ENCODE results near the gene H2BK1.

H2BK1 gene

DNA sequence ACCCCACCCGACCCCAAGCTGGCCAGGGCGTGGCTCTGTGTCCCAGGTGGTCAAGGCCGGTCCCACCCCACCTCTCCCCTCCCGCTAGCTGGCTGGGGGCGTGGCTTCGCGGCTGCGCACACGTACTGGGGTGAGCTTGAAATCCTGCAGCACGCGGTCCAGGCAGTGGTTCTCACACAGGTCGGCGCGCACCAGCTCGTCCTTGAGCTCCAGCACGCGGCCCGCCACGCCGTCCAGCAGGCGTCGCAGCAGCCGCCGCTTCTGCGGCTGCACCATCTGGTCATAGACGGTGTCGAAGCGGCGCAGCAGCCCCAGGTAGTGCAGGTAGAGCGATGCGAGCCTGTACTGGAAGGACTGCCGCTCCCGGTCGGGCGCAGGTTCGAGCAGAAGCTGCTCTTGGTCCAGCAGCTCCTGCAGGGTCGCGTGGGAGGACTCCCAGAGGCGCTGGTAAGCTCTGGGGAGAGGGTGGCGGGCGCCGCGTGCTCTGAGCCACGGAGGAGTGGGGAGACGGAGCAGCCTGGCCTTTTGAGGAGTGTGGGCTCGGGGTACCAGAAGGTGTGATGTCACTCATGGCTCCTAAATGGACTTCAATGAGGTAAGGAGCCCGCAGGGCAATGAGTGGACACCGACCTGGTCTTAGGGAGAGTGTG, 5.8 kb downstream of the H2BK1 start:
- H3K4me1 ChIP-seq (ENCODE audit: control insufficient read depth in 2 of 2, insufficient read depth in 2 of 2, low read length in 2 of 2) = no peaks in the 10 kb centered on the region
- H3K4me3 ChIP-seq (ENCODE audit: low read length in 2 of 2) = no peak overlapping the region
- H3K36me3 ChIP-seq (ENCODE audit: control insufficient read depth in 2 of 2, insufficient read depth in 2 of 2, low read length in 2 of 2) = no peaks in the 10 kb centered on the region
- no peak overlapping the region for H3K9ac ChIP-seq (ENCODE audit: low read depth in 1 of 2, low read length in 2 of 2)
- peaks cover 0 to 4% of the 10 kb centered on the region in 2 donors for H3K27me3 ChIP-seq (ENCODE audit: control insufficient read depth in 2 of 2, insufficient read depth in 2 of 2, low read length in 2 of 2)
- no peak overlapping the region for H3K27ac ChIP-seq (ENCODE audit: low read depth in 2 of 2, low read length in 2 of 2)
- no peaks in the 10 kb centered on the region for H3K9me3 ChIP-seq (ENCODE audit: control insufficient read depth in 2 of 2, low read length in 2 of 2)

DNA sequence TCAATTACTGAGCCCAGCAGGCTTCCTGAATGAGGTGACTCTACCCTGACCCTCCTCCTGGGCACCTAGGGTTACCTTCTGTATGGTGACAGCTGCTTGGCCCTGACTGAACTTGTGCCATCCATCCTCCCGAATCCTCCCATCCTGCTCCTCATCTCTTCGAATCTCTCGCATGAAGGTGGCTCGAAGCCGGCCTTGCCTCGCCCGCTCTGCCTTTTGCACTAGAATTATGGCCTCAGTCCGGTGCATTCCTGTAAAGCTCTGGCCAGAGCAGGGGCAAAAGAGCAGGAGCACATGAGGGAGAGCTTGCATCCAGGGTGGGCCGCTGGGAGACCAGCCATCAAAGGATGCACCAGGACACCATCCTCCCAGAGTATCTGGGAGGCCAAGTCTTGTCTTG, 7.5 kb downstream of the H2BK1 start:
- Histone ChIP-seq H3K4me1 (ENCODE audit: control insufficient read depth in 2 of 2, insufficient read depth in 2 of 2, low read length in 2 of 2) (no peaks in the 10 kb centered on the region), H3K27me3 (ENCODE audit: control insufficient read depth in 2 of 2, insufficient read depth in 2 of 2, low read length in 2 of 2) (peaks cover under 1 to 4% of the 10 kb centered on the region in 2 donors), H3K36me3 (ENCODE audit: control insufficient read depth in 2 of 2, insufficient read depth in 2 of 2, low read length in 2 of 2) (no peaks in the 10 kb centered on the region), H3K27ac (ENCODE audit: low read depth in 2 of 2, low read length in 2 of 2) (no peak overlapping the region), H3K9me3 (ENCODE audit: control insufficient read depth in 2 of 2, low read length in 2 of 2) (no peaks in the 10 kb centered on the region), H3K4me3 (ENCODE audit: low read length in 2 of 2) (no peak overlapping the region), H3K9ac (ENCODE audit: low read depth in 1 of 2, low read length in 2 of 2) (no peak overlapping the region)

DNA sequence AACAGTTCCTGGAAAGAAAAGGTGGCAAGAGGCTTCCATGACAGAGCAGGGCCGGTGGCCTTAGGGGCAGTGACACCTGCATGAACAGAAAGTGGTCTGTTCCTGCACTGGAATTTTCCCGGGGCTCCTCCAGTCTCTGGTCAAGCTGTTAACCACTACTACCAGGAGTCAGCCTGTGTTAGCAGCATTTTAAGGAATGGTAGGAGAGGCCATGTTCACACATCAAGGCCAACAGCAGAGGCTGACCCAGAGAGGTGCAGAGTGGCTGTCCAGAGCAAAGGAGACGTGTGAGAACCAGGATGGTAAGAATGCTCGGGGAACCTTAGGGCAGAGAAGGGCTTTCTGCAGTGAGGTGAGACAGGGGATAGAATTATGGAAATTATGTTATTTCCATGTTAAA, 8.5 kb downstream of the H2BK1 start:
- Histone ChIP-seq H3K9ac (ENCODE audit: low read depth in 1 of 2, low read length in 2 of 2) (no peak overlapping the region), H3K9me3 (ENCODE audit: control insufficient read depth in 2 of 2, low read length in 2 of 2) (no peaks in the 10 kb centered on the region), H3K27ac (ENCODE audit: low read depth in 2 of 2, low read length in 2 of 2) (no peak overlapping the region), H3K36me3 (ENCODE audit: control insufficient read depth in 2 of 2, insufficient read depth in 2 of 2, low read length in 2 of 2) (no peaks in the 10 kb centered on the region), H3K27me3 (ENCODE audit: control insufficient read depth in 2 of 2, insufficient read depth in 2 of 2, low read length in 2 of 2) (peaks cover 1 to 3% of the 10 kb centered on the region in 2 donors), H3K4me1 (ENCODE audit: control insufficient read depth in 2 of 2, insufficient read depth in 2 of 2, low read length in 2 of 2) (no peaks in the 10 kb centered on the region), H3K4me3 (ENCODE audit: low read length in 2 of 2) (no peak overlapping the region)

DNA sequence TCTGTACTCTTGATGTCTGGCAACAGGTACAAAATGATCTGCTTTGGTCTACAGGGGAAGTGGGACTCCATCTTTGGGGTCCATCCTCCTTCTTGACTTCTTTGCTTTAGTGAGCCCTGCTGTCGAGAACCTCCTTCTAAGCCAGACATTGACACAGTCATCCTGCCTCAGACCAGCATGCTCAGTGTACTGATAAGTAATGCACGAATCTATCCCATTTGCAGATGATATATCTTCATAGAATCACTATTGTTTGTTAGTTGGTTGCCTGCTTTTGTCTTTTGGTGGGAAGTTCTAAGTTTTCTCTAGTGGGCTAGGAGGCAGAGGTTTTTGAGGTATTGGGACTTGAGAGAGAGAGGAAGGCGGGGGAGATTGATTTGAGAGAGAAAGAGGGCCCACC, 8.9 kb downstream of the H2BK1 start:
- Histone ChIP-seq H3K4me3 (ENCODE audit: low read length in 2 of 2) (no peak overlapping the region), H3K36me3 (ENCODE audit: control insufficient read depth in 2 of 2, insufficient read depth in 2 of 2, low read length in 2 of 2) (no peaks in the 10 kb centered on the region), H3K4me1 (ENCODE audit: control insufficient read depth in 2 of 2, insufficient read depth in 2 of 2, low read length in 2 of 2) (no peaks in the 10 kb centered on the region), H3K9me3 (ENCODE audit: control insufficient read depth in 2 of 2, low read length in 2 of 2) (no peaks in the 10 kb centered on the region), H3K9ac (ENCODE audit: low read depth in 1 of 2, low read length in 2 of 2) (no peak overlapping the region), H3K27me3 (ENCODE audit: control insufficient read depth in 2 of 2, insufficient read depth in 2 of 2, low read length in 2 of 2) (peaks cover 0 to 5% of the 10 kb centered on the region in 2 donors), H3K27ac (ENCODE audit: low read depth in 2 of 2, low read length in 2 of 2) (no peak overlapping the region)

DNA sequence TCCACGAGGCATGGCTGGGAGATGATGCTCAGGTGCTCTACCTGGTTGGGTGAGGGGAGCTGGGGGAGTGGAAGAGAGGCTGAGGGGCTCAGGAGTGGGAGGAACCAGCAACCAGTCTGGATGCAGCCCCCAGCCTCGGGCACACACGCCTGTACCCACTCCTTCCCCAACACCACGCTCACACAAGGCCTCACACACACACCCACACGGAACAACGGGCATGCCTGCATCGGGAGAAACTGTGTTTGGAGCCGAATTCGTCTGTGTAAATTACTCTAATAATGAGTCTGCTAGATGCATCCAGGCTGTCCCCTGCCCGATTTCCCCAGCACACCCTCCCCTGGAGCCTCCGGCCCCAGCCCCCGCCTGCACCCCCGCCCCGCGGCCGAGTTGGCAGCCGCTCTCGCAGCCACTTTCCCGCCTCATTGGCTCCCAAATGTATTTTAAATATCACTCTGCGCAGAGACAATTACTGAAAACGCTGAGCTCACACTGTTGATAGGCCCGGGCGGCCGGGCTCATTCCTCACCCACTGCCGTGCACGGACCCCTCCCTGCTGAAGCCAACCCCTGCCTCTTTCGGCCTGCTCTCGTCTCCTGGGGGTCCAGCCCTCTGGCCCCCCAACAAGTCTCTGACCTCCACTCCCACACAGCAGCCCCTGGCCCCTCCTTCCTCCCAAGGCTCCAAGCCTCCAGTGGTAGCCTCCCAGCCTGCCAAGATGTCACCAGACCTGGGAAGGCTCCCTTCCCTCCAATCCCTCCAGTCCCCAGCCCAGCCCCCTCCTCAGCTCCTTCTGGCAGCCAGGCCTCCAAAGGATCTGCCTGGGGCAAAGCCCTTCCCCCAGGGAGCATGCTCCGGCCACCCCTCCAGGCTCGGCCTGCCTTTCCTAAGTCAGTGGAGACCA, 11.1 kb downstream of the H2BK1 start:
- Histone ChIP-seq H3K4me1 (ENCODE audit: control insufficient read depth in 2 of 2, insufficient read depth in 2 of 2, low read length in 2 of 2) (no peaks in the 10 kb centered on the region), H3K9ac (ENCODE audit: low read depth in 1 of 2, low read length in 2 of 2) (no peak overlapping the region), H3K27ac (ENCODE audit: low read depth in 2 of 2, low read length in 2 of 2) (no peak overlapping the region), H3K36me3 (ENCODE audit: control insufficient read depth in 2 of 2, insufficient read depth in 2 of 2, low read length in 2 of 2) (no peaks in the 10 kb centered on the region), H3K4me3 (ENCODE audit: low read length in 2 of 2) (no peak overlapping the region), H3K9me3 (ENCODE audit: control insufficient read depth in 2 of 2, low read length in 2 of 2) (no peaks in the 10 kb centered on the region), H3K27me3 (ENCODE audit: control insufficient read depth in 2 of 2, insufficient read depth in 2 of 2, low read length in 2 of 2) (peaks cover 3 to 21% of the 10 kb centered on the region in 2 donors)

DNA sequence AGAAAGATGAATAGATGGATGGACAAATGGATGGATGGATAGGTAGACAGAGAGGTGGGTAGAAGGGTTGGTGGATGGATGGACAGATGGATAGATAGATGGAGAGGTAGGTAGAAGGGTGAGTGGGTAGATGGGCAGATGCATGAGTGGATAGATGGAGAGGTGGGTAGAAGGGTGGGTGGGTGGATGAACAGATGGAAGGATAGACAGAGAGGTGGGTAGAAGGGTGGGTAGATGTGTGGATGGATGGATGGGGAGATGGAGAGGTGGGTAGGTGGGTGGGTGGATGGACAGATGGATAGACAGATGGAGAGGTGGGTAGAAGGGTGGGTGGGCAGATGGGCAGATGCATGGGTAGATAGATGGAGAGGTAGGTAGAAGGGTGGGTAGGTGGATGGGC, 12.4 kb downstream of the H2BK1 start:
- H3K27ac ChIP-seq (ENCODE audit: low read depth in 2 of 2, low read length in 2 of 2) = no peak overlapping the region
- no peak overlapping the region for H3K9ac ChIP-seq (ENCODE audit: low read depth in 1 of 2, low read length in 2 of 2)
- no peaks in the 10 kb centered on the region for H3K36me3 ChIP-seq (ENCODE audit: control insufficient read depth in 2 of 2, insufficient read depth in 2 of 2, low read length in 2 of 2)
- no peak overlapping the region for H3K4me3 ChIP-seq (ENCODE audit: low read length in 2 of 2)
- no peaks in the 10 kb centered on the region for H3K9me3 ChIP-seq (ENCODE audit: control insufficient read depth in 2 of 2, low read length in 2 of 2)
- H3K27me3 ChIP-seq (ENCODE audit: control insufficient read depth in 2 of 2, insufficient read depth in 2 of 2, low read length in 2 of 2) = peaks cover 3 to 21% of the 10 kb centered on the region in 2 donors
- H3K4me1 ChIP-seq (ENCODE audit: control insufficient read depth in 2 of 2, insufficient read depth in 2 of 2, low read length in 2 of 2) = no peaks in the 10 kb centered on the region

DNA sequence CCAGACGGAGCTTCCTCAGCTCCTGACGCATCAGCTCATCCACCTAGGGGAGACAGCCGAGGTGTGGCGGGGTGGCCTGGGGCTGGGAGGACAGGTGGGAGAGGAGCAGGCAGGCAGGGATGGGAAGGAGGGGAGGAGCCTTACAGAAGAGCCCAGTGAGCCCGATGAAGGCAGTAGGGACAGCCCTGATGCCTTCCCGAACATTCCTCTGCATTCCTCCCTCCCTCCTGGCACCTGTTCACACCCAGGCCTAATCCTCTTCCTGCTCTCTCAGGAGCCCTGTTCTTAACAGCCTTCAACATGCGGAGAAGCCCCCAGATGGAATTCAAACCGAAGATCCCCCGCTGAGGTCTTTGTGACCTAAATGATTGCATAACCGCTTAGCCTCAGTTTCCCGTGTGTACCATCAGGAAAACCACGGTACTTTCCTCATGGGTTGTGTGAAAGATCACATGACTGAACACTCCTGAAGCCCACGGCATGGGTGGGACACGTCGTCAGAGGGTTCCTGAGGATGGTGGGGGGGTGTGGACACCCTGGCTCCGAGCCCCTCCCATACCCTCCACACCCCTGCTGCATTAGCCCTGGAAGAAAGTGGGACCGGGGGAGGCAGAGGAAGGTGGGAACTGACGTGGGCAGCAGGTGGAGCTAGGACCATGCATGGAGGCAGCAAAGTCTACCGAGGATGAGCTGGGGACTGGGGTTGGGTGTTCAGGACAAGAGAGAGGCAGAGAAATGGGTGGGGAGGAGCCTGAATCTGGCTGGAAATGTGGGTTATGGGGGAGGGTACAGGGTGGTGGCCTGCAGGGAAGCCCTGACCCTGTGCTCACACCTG, 14.5 kb downstream of the H2BK1 start:
- Histone ChIP-seq H3K9ac (ENCODE audit: low read depth in 1 of 2, low read length in 2 of 2) (no peak overlapping the region), H3K27ac (ENCODE audit: low read depth in 2 of 2, low read length in 2 of 2) (no peak overlapping the region), H3K27me3 (ENCODE audit: control insufficient read depth in 2 of 2, insufficient read depth in 2 of 2, low read length in 2 of 2) (peaks cover 3 to 21% of the 10 kb centered on the region in 2 donors), H3K4me1 (ENCODE audit: control insufficient read depth in 2 of 2, insufficient read depth in 2 of 2, low read length in 2 of 2) (no peaks in the 10 kb centered on the region), H3K9me3 (ENCODE audit: control insufficient read depth in 2 of 2, low read length in 2 of 2) (no peaks in the 10 kb centered on the region), H3K36me3 (ENCODE audit: control insufficient read depth in 2 of 2, insufficient read depth in 2 of 2, low read length in 2 of 2) (no peaks in the 10 kb centered on the region), H3K4me3 (ENCODE audit: low read length in 2 of 2) (no peak overlapping the region)

DNA sequence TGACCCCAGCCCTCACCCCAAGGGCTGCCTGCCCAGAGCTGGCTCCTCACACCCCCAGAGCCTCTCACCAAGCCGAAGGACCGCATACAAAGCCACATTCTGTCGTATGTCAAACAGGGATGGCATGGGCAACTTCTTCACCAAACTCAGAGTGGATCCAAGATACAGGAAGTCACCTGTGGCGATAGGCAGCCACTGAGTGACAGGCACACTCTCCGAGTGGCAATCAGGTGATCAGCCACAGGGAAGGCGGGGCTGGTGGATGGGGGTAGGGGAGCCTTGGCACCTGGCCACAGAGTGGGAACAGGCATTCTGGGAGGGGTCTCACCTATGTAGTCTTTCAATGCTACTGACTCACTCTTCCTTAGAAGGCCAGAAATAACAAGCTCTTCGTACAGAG, 16.1 kb downstream of the H2BK1 start:
- H3K4me3 ChIP-seq (ENCODE audit: low read length in 2 of 2) = no peak overlapping the region
- no peaks in the 10 kb centered on the region for H3K9me3 ChIP-seq (ENCODE audit: control insufficient read depth in 2 of 2, low read length in 2 of 2)
- no peak overlapping the region for H3K9ac ChIP-seq (ENCODE audit: low read depth in 1 of 2, low read length in 2 of 2)
- H3K36me3 ChIP-seq (ENCODE audit: control insufficient read depth in 2 of 2, insufficient read depth in 2 of 2, low read length in 2 of 2) = no peaks in the 10 kb centered on the region
- H3K27ac ChIP-seq (ENCODE audit: low read depth in 2 of 2, low read length in 2 of 2) = no peak overlapping the region
- no peaks in the 10 kb centered on the region for H3K4me1 ChIP-seq (ENCODE audit: control insufficient read depth in 2 of 2, insufficient read depth in 2 of 2, low read length in 2 of 2)
- peaks cover 6 to 21% of the 10 kb centered on the region in 2 donors for H3K27me3 ChIP-seq (ENCODE audit: control insufficient read depth in 2 of 2, insufficient read depth in 2 of 2, low read length in 2 of 2)

DNA sequence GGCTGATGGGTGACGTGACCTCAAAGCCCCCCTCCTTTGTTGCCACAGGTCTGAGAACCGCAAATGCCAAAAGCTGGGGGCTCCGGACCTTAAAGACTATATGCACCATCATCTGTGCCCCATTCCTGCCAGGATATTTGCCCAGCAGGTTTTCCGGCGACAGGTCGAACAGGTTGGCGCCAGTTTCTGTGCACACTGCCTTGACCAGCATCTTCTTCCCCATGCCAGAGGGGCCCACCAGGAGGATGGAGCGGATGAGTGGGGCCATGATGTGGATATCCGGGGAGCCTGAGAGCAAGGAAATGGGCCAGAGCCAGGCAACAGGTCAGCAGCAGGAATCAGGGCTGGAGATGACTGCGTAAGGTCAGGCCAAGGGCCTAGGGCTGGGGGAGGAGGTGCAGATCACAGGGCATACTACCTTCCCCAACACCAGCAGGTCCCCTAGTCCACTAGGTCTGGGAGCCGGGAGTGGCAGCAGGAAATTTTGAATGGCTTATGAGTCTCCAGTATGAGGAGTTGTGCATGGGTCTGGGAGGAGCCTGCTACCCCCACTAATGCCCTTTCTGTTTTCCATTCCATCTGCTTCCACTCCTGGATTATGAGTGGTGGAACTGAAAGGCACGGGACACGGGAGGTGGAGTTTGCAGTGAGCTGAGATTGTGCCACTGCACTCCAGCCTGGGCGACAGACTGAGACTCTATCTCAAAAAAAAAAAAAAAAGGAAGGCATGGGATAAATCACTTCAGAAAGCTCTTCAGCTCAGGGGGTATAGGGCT, 16.9 kb downstream of the H2BK1 start:
- Histone ChIP-seq H3K9me3 (ENCODE audit: control insufficient read depth in 2 of 2, low read length in 2 of 2) (no peaks in the 10 kb centered on the region), H3K4me3 (ENCODE audit: low read length in 2 of 2) (no peak overlapping the region), H3K27me3 (ENCODE audit: control insufficient read depth in 2 of 2, insufficient read depth in 2 of 2, low read length in 2 of 2) (peaks cover 6 to 21% of the 10 kb centered on the region in 2 donors), H3K4me1 (ENCODE audit: control insufficient read depth in 2 of 2, insufficient read depth in 2 of 2, low read length in 2 of 2) (no peaks in the 10 kb centered on the region), H3K9ac (ENCODE audit: low read depth in 1 of 2, low read length in 2 of 2) (no peak overlapping the region), H3K27ac (ENCODE audit: low read depth in 2 of 2, low read length in 2 of 2) (no peak overlapping the region), H3K36me3 (ENCODE audit: control insufficient read depth in 2 of 2, insufficient read depth in 2 of 2, low read length in 2 of 2) (no peaks in the 10 kb centered on the region)
